Neural progenitor cell (in vitro differentiated cells): Measurements from ENCODE around the gene TRIM47.

ENCODE experiments used
- EZH2phosphoT487 ChIP-seq: fragments of 200-600 bp; sonication (generic); IDR thresholded peaks from 2 replicates; pipeline ENCODE4 v1.6.1; 2017; ENCODE audit warnings: antibody characterized with exemption
- TF ChIP-seq, protein P1 (sequence below): fragments of 200-600 bp; sonication (generic); IDR thresholded peaks from 2 replicates; pipeline ENCODE4 v1.5.1; 2017; ENCODE audit warnings: antibody characterized with exemption, mild to moderate bottlenecking

DNA sequence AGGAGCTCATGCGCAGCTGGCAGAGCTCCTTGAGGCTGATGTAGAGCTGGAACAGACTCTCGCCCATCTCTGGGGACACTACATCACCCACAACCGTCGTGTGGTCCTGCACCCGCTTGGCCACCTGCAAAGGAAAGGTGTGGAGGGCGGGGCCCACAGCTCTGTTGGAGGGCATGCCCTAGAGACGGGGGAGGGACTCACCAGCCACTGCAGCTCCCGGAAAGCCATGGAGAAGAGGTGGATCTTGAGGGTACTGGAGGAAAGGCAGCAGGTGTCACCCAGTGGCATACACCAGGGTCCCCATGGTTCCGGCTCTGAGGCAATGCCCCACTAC lies 42.8 kb downstream of the TRIM47 start:
- TF ChIP-seq, protein P1, sequence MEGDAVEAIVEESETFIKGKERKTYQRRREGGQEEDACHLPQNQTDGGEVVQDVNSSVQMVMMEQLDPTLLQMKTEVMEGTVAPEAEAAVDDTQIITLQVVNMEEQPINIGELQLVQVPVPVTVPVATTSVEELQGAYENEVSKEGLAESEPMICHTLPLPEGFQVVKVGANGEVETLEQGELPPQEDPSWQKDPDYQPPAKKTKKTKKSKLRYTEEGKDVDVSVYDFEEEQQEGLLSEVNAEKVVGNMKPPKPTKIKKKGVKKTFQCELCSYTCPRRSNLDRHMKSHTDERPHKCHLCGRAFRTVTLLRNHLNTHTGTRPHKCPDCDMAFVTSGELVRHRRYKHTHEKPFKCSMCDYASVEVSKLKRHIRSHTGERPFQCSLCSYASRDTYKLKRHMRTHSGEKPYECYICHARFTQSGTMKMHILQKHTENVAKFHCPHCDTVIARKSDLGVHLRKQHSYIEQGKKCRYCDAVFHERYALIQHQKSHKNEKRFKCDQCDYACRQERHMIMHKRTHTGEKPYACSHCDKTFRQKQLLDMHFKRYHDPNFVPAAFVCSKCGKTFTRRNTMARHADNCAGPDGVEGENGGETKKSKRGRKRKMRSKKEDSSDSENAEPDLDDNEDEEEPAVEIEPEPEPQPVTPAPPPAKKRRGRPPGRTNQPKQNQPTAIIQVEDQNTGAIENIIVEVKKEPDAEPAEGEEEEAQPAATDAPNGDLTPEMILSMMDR, result no peak
- no peak for TF ChIP-seq EZH2phosphoT487
